PFSK-1 (cell line): ENCODE measurements around the gene TSPAN14.

Source experiments
- FOXP2 ChIP-seq: optimal IDR thresholded peaks from 2 replicates; pipeline ENCODE3; 2011; ENCODE audit warnings: borderline replicate concordance, control low read depth, inconsistent platforms; ENCODE audit not compliant: insufficient read depth; ENCODE audit errors: extremely low read length, extremely low read depth
- POLR2AphosphoS5 ChIP-seq: IDR thresholded peaks from 2 replicates; pipeline ENCODE4 v1.6.1; 2012; ENCODE audit warnings: low read depth, mild to moderate bottlenecking, control low read depth, low read length, moderate library complexity
- REST ChIP-seq, 2 experiments: IDR thresholded peaks; 2 replicates each; pipeline versions ENCODE4 v1.6.1 to v1.8.0; 2011 to 2012; ENCODE audit warnings: low read depth in 2 of 2, low read length in 2 of 2, control low read depth in 1 of 2, inconsistent platforms in 1 of 2, mild to moderate bottlenecking in 1 of 2, moderate library complexity in 1 of 2; ENCODE audit not compliant: insufficient read depth in 1 of 2
- SIN3A ChIP-seq: IDR thresholded peaks from 2 replicates; pipeline ENCODE4 v1.6.1; 2012; ENCODE audit warnings: mild to moderate bottlenecking, low read length, moderate library complexity, borderline replicate concordance; ENCODE audit not compliant: insufficient read depth
- TAF1 ChIP-seq: IDR thresholded peaks from 2 replicates; pipeline ENCODE4 v1.6.1; 2012; ENCODE audit warnings: low read length, control low read depth, borderline replicate concordance; ENCODE audit not compliant: insufficient read depth

TSPAN14 gene

GRCh38 chr10:80567292-80567691 lies 113.2 kb downstream of the TSPAN14 start:
- no peak for TF ChIP-seq REST (IDR thresholded peaks at IDR 0.05; ENCODE audit: insufficient read depth in 1 of 2, low read depth in 2 of 2, low read length in 2 of 2)
- TF ChIP-seq SIN3A = no peak
- no peak for TF ChIP-seq POLR2AphosphoS5
- TF ChIP-seq TAF1 = no peak
- TF ChIP-seq FOXP2 = no peak

- TF ChIP-seq TAF1 (no peak), FOXP2 (no peak), POLR2AphosphoS5 (no peak), REST (IDR thresholded peaks at IDR 0.05; ENCODE audit: insufficient read depth in 1 of 2, low read depth in 2 of 2, low read length in 2 of 2) (no peak), SIN3A (no peak)
Measured at GRCh38 chr10:80569131-80569895, 115.2 kb downstream of the TSPAN14 start.

- no peak for TF ChIP-seq TAF1
- no peak for TF ChIP-seq FOXP2
- TF ChIP-seq POLR2AphosphoS5 = no peak
- TF ChIP-seq REST (IDR thresholded peaks at IDR 0.05; ENCODE audit: insufficient read depth in 1 of 2, low read depth in 2 of 2, low read length in 2 of 2) = no peak
- no peak for TF ChIP-seq SIN3A
Measured at GRCh38 chr10:80571352-80571751, 117.2 kb downstream of the TSPAN14 start.

GRCh38 chr10:80579181-80579763 lies 125.2 kb downstream of the TSPAN14 start:
- no peak for TF ChIP-seq FOXP2
- no peak for TF ChIP-seq POLR2AphosphoS5
- TF ChIP-seq SIN3A = no peak
- TF ChIP-seq REST (IDR thresholded peaks at IDR 0.05; ENCODE audit: insufficient read depth in 1 of 2, low read depth in 2 of 2, low read length in 2 of 2) = no peak
- TF ChIP-seq TAF1 = no peak
